SK-N-SH (cell line): ENCODE results near the gene FBXO17. TPM values are rescaled to one million over a fixed set of nuclear protein-coding genes. Genes with fewer than 3 reads are reported as not detected.

Source experiments
- CTCF ChIA-PET: fragments of 300-600, 350-600 bp; formaldehyde crosslinking; extraction: SDS; loops from one replicate; lab custom pipeline; 2021; lab: Yijun Ruan, JAX
- POLR2A ChIA-PET: fragments of 350-600 bp; sonication (Branson Sonifier 250); formaldehyde crosslinking; extraction: SDS; loops from one replicate; lab custom pipeline; 2020; ENCODE audit warnings: antibody characterized with exemption, inconsistent platforms; lab: Yijun Ruan, JAX
- DNase-seq: peaks from one replicate; pipeline ENCODE4 v3.0.0; 2012
- H2AFZ ChIP-seq: fragments of 200-600 bp; sonication (generic); 2 replicates; pipeline ENCODE4 v1.8.1; 2016; ENCODE audit warnings: antibody characterized with exemption, mild to moderate bottlenecking, low read depth
- H3F3A ChIP-seq: fragments of 200-600 bp; sonication (generic); replicated peaks from 2 replicates; pipeline ENCODE3; 2016; ENCODE audit warnings: antibody characterized with exemption, mild to moderate bottlenecking; ENCODE audit not compliant: insufficient read depth
- H3K27ac ChIP-seq, 2 experiments: fragments of 200-500 bp in 1 of 2; fragments of 200-600 bp in 1 of 2; sonication (Bioruptor generic) in 1 of 2; sonication (generic), shearing (Covaris generic) in 1 of 2; 2 replicates each; pipeline versions ENCODE4 v1.5.1 to v1.6.1; 2014 to 2016; ENCODE audit warnings: low read depth in 2 of 2, inconsistent platforms in 1 of 2, low read length in 1 of 2, mild to moderate bottlenecking in 1 of 2, mixed read lengths in 1 of 2
- H3K27me3 ChIP-seq: fragments of 200-600 bp; sonication (generic), shearing (Covaris generic); 2 replicates; pipeline ENCODE4 v1.6.1; 2016; ENCODE audit warnings: mixed run types; ENCODE audit not compliant: insufficient read depth
- H3K36me3 ChIP-seq, 2 experiments: fragments of 200-500 bp in 1 of 2; fragments of 200-600 bp in 1 of 2; sonication (Bioruptor generic) in 1 of 2; sonication (generic) in 1 of 2; replicated peaks in 1 of 2; 2 replicates each; pipeline versions ENCODE3 to v1.5.1; 2014 to 2016; ENCODE audit warnings: low read length in 1 of 2, mild to moderate bottlenecking in 1 of 2; ENCODE audit not compliant: insufficient read depth in 2 of 2, control insufficient read depth in 1 of 2
- H3K4me1 ChIP-seq, 2 experiments: fragments of 200-500 bp in 1 of 2; fragments of 200-600 bp in 1 of 2; sonication (Bioruptor generic) in 1 of 2; sonication (generic), shearing (Covaris generic) in 1 of 2; 2 replicates each; pipeline versions ENCODE4 v1.5.1 to v1.6.1; 2014 to 2016; ENCODE audit warnings: low read depth in 1 of 2, low read length in 1 of 2, mixed run types in 1 of 2; ENCODE audit not compliant: insufficient read depth in 2 of 2, control insufficient read depth in 1 of 2
- H3K4me2 ChIP-seq: fragments of 200-600 bp; sonication (generic), shearing (Covaris generic); 2 replicates; pipeline ENCODE4 v1.6.1; 2017; ENCODE audit warnings: mixed run types
- H3K4me3 ChIP-seq, 2 experiments: fragments of 200-500 bp in 1 of 2; fragments of 200-600 bp in 1 of 2; sonication (Bioruptor generic) in 1 of 2; sonication (generic), shearing (Covaris generic) in 1 of 2; 2 replicates each; pipeline versions ENCODE4 v1.5.1 to v1.8.1; 2014 to 2016; ENCODE audit warnings: low read depth in 2 of 2, inconsistent platforms in 1 of 2, low read length in 1 of 2, mild to moderate bottlenecking in 1 of 2, mixed read lengths in 1 of 2, moderate library complexity in 1 of 2
- H3K79me2 ChIP-seq: fragments of 200-600 bp; sonication (generic); 2 replicates; pipeline ENCODE4 v1.8.1; 2017; ENCODE audit warnings: mild to moderate bottlenecking; ENCODE audit not compliant: insufficient read depth
- H3K9ac ChIP-seq: fragments of 200-600 bp; sonication (generic); 2 replicates; pipeline ENCODE4 v1.6.1; 2017; ENCODE audit warnings: mixed run types
- H3K9me2 ChIP-seq: fragments of 200-600 bp; sonication (generic); 2 replicates; pipeline ENCODE4 v1.6.1; 2017; ENCODE audit warnings: mixed run types
- H3K9me3 ChIP-seq: fragments of 200-600 bp; sonication (generic); 2 replicates; pipeline ENCODE4 v1.6.1; 2017; ENCODE audit warnings: mixed run types, mild to moderate bottlenecking, moderate library complexity
- H4K20me1 ChIP-seq: fragments of 200-600 bp; sonication (generic); 2 replicates; pipeline ENCODE4 v1.6.1; 2017; ENCODE audit warnings: mild to moderate bottlenecking, mixed run types; ENCODE audit not compliant: insufficient read depth
- CHD2 ChIP-seq: fragments of 150-350 bp; IDR thresholded peaks from 2 replicates; pipeline ENCODE4 v1.6.1; 2018; ENCODE audit warnings: low read length; ENCODE audit not compliant: partially characterized antibody
- EP300 ChIP-seq, 2 experiments: IDR thresholded peaks; 2 replicates each; pipeline versions ENCODE4 v1.4.0 to v1.6.1; 2012; ENCODE audit warnings: borderline replicate concordance in 1 of 2, low read depth in 1 of 2, low read length in 1 of 2
- EZH2phosphoT487 ChIP-seq: fragments of 200-600 bp; sonication (generic); IDR thresholded peaks from 2 replicates; pipeline ENCODE4 v1.6.1; 2017; ENCODE audit warnings: low read depth, mixed run types, mild to moderate bottlenecking, antibody characterized with exemption, moderate library complexity, borderline replicate concordance
- FOXJ3 ChIP-seq: sonication (generic); formaldehyde crosslinking; IDR thresholded peaks from 2 replicates; pipeline ENCODE4 v1.5.1; 2020; ENCODE audit warnings: mild to moderate bottlenecking, missing genetic modification reagents
- FOXM1 ChIP-seq: IDR thresholded peaks from 2 replicates; pipeline ENCODE4 v1.4.0; 2012; ENCODE audit warnings: low read depth, mild to moderate bottlenecking
- GABPA ChIP-seq: IDR thresholded peaks from 2 replicates; pipeline ENCODE4 v1.4.0; 2012; ENCODE audit warnings: low read depth, mild to moderate bottlenecking
- GATA2 ChIP-seq: sonication (generic); formaldehyde crosslinking; IDR thresholded peaks from 2 replicates; pipeline ENCODE4 v1.5.0; 2020; ENCODE audit warnings: mild to moderate bottlenecking, missing genetic modification reagents
- IRF3 ChIP-seq: fragments of 150-350 bp; IDR thresholded peaks from 2 replicates; pipeline ENCODE4 v1.6.1; 2016; ENCODE audit warnings: mild to moderate bottlenecking, low read depth, low read length
- JUND ChIP-seq: IDR thresholded peaks from 2 replicates; pipeline ENCODE4 v1.4.0; 2012
- MAX ChIP-seq: IDR thresholded peaks from 2 replicates; pipeline ENCODE4 v1.4.0; 2012; ENCODE audit warnings: low read depth
- NFIC ChIP-seq: IDR thresholded peaks from 2 replicates; pipeline ENCODE4 v1.4.0; 2012; ENCODE audit warnings: borderline replicate concordance
- NRF1 ChIP-seq: IDR thresholded peaks from 2 replicates; pipeline ENCODE4 v1.6.1; 2012; ENCODE audit warnings: low read depth, mild to moderate bottlenecking, low read length
- PBX3 ChIP-seq: IDR thresholded peaks from 2 replicates; pipeline ENCODE4; 2012
- RAD21 ChIP-seq: IDR thresholded peaks from 2 replicates; pipeline ENCODE4 v1.6.1; 2012; ENCODE audit warnings: mild to moderate bottlenecking, low read length
- REST ChIP-seq: IDR thresholded peaks from 2 replicates; pipeline ENCODE4 v1.6.1; 2012; ENCODE audit warnings: mild to moderate bottlenecking, low read depth, low read length, moderate library complexity
- SIN3A ChIP-seq: IDR thresholded peaks from 2 replicates; pipeline ENCODE4 v1.6.1; 2012; ENCODE audit warnings: low read depth, mild to moderate bottlenecking, low read length, moderate library complexity, borderline replicate concordance
- SMC3 ChIP-seq: IDR thresholded peaks from 2 replicates; pipeline ENCODE4 v1.6.1; 2012; ENCODE audit warnings: low read depth, low read length, improper control_type of control experiment
- TAF1 ChIP-seq: IDR thresholded peaks from 2 replicates; pipeline ENCODE4 v1.6.1; 2012; ENCODE audit warnings: low read depth, mild to moderate bottlenecking, low read length, moderate library complexity, borderline replicate concordance
- TCF12 ChIP-seq: IDR thresholded peaks from 2 replicates; pipeline ENCODE4 v1.4.0; 2012
- WGBS: methylation state at CpG from one replicate; pipeline ENCODE4 v1.1.6; 2017; ENCODE audit warnings: low lambda C conversion rate; 5-methylcytosine and 5-hydroxymethylcytosine counted together
- polyA plus RNA-seq, 3 experiments: library from polyadenylated mRNA; depleted of rRNA; stranded (reverse); fragments of >200 nt; gene quantifications; 2 replicates each; pipeline ENCODE4 v1.2.3, GENCODE V29; 2012

Gene FBXO17
- polyA plus RNA-seq, 1 of the 3 experiments (the other 2 are of a cell fraction): 40.7 TPM

GRCh38 chr19:39021063-39021462 is 45.5 kb upstream of the FBXO17 start:
- Histone ChIP-seq H3K4me3 (no peak overlapping the region), H4K20me1 (no peaks in the 10 kb centered on the region), H3K4me2 (no peak overlapping the region), H3K79me2 (no peaks in the 10 kb centered on the region), H3K4me1 (no peaks in the 10 kb centered on the region), H3K27me3 (no peaks in the 10 kb centered on the region), H3F3A (no peaks in the 10 kb centered on the region), H2AFZ (no peak overlapping the region), H3K9me2 (no peaks in the 10 kb centered on the region), H3K9me3 (no peaks in the 10 kb centered on the region), H3K36me3 (no peaks in the 10 kb centered on the region), H3K9ac (no peak overlapping the region), H3K27ac (no peak overlapping the region)
- TF ChIP-seq GATA2 (CRISPR knock-in tag) (no peak), EP300 (IDR thresholded peaks at IDR 0.05; ENCODE audit: borderline replicate concordance in 1 of 2, low read depth in 1 of 2, low read length in 1 of 2) (no peak), IRF3 (no peak), GABPA (no peak), TAF1 (no peak), CHD2 (no peak), SIN3A (no peak), NFIC (no peak), RAD21 (no peak), EZH2phosphoT487 (no peak), PBX3 (no peak), NRF1 (no peak), REST (no peak), FOXJ3 (no peak), SMC3 (no peak), MAX (no peak), JUND (no peak), FOXM1 (no peak), TCF12 (no peak)
- POLR2A ChIA-PET: no interaction called here
- CTCF ChIA-PET: no interaction called here
- DNase-seq: no peak
- WGBS: 66% methylated on average over 4 of the region's 4 CpGs
